Endodermal cell (in vitro differentiated cells): ENCODE results near the gene ACKR2. TPM values are rescaled to one million over a fixed set of nuclear protein-coding genes. Genes with fewer than 3 reads are reported as not detected.
A peak's percentile ranks its signal among the peaks of the same experiment; 100 is the strongest.

Source experiments
- DNase-seq: peaks from one replicate; pipeline ENCODE4 v3.0.0-alpha.2; 2017
- H3K27ac ChIP-seq: 2 replicates; pipeline ENCODE4 v1.5.1; 2013; ENCODE audit warnings: mild to moderate bottlenecking, low read depth, low read length, moderate library complexity
- H3K27me3 ChIP-seq: 2 replicates; pipeline ENCODE4 v1.6.1; 2013; ENCODE audit warnings: mild to moderate bottlenecking, low read length, moderate library complexity; ENCODE audit not compliant: insufficient read depth, control insufficient read depth, poor library complexity, severe bottlenecking
- H3K36me3 ChIP-seq: 2 replicates; pipeline ENCODE4 v1.7.0; 2013; ENCODE audit warnings: mild to moderate bottlenecking, low read length, moderate library complexity; ENCODE audit not compliant: control insufficient read depth, insufficient read depth
- H3K4me1 ChIP-seq: one replicate; pipeline ENCODE4 v1.7.0; 2013; ENCODE audit warnings: low read length; ENCODE audit not compliant: control insufficient read depth, insufficient read depth
- H3K4me3 ChIP-seq: 2 replicates; pipeline ENCODE4 v1.5.1; 2013; ENCODE audit warnings: mild to moderate bottlenecking, low read length, moderate library complexity
- H3K9ac ChIP-seq: 2 replicates; pipeline ENCODE4 v1.6.1; 2013; ENCODE audit warnings: mild to moderate bottlenecking, low read length, moderate library complexity; ENCODE audit not compliant: poor library complexity, severe bottlenecking; ENCODE audit errors: extremely low read depth
- H3K9me3 ChIP-seq: 2 replicates; pipeline ENCODE4 v1.6.1; 2013; ENCODE audit warnings: mild to moderate bottlenecking, low read length, moderate library complexity; ENCODE audit not compliant: control insufficient read depth
- H3K27ac Mint-ChIP-seq: 2 replicates; pipeline ENCODE4 v1.8.0; 2020; ENCODE audit warnings: mixed read lengths
- H3K27me3 Mint-ChIP-seq: 2 replicates; pipeline ENCODE4 v1.8.0; 2021; ENCODE audit warnings: mild to moderate bottlenecking, mixed read lengths; ENCODE audit not compliant: insufficient read depth
- H3K36me3 Mint-ChIP-seq: 2 replicates; pipeline ENCODE4 v1.8.0; 2020; ENCODE audit warnings: low read depth, mixed read lengths
- H3K4me1 Mint-ChIP-seq: 2 replicates; pipeline ENCODE4 v1.8.0; 2020; ENCODE audit warnings: mixed read lengths
- H3K4me3 Mint-ChIP-seq: 2 replicates; pipeline ENCODE4 v1.8.0; 2020; ENCODE audit warnings: mild to moderate bottlenecking, moderate library complexity, mixed read lengths
- H3K9me3 Mint-ChIP-seq: 2 replicates; pipeline ENCODE4 v1.8.0; 2020; ENCODE audit warnings: mild to moderate bottlenecking, mixed read lengths
- CTCF ChIP-seq: fragments of 200-600 bp; sonication (generic); conservative IDR thresholded peaks from 2 replicates; pipeline ENCODE4 v1.5.0; 2021; ENCODE audit warnings: antibody characterized with exemption, mild to moderate bottlenecking
- WGBS, 2 experiments: methylation state at CpG; one replicate each; pipeline versions ENCODE4 v1.1.5 to v1.1.7; 2013; ENCODE audit warnings: missing lambda C conversion rate in 2 of 2, mixed read lengths in 1 of 2; ENCODE audit not compliant: insufficient coverage in 1 of 2, insufficient read length in 1 of 2; 5-methylcytosine and 5-hydroxymethylcytosine counted together
- total RNA-seq, 2 donors: library from RNA; stranded (reverse); fragmentation: NEBNext Ultra II Directional in 1 of 2; extraction: Animal tissue kit (Norgen Biotek cat#: 25700) in 1 of 2; gene quantifications; 2 replicates in 1 of 2; 3 replicates in 1 of 2; pipeline ENCODE4 v1.2.1, GENCODE V29; 2021

Gene ACKR2
- total RNA-seq, 2 donors from 2014 or later: 1.1 TPM

GRCh38 chr3:42884324-42884723 lies 75.1 kb downstream of the ACKR2 start:
- no peaks in the 10 kb centered on the region for H3K27me3 Mint-ChIP-seq
- H3K4me1 ChIP-seq: peaks cover 29% of the 10 kb centered on the region
- no peak for TF ChIP-seq CTCF
- H3K27ac ChIP-seq: no peak overlapping the region
- peak overlapping the region; percentile 8 for H3K4me3 ChIP-seq
- H3K36me3 ChIP-seq: no peaks in the 10 kb centered on the region
- H3K36me3 Mint-ChIP-seq: no peaks in the 10 kb centered on the region
- no peaks in the 10 kb centered on the region for H3K9me3 ChIP-seq
- WGBS, 2 experiments: 37 to 50% methylated on average over 1 to 2 of the region's 2 CpGs
- no peaks in the 10 kb centered on the region for H3K27me3 ChIP-seq
- DNase-seq: peak; percentile 70
- H3K9me3 Mint-ChIP-seq: no peaks in the 10 kb centered on the region
- peak overlapping the region; percentile 82 for H3K27ac Mint-ChIP-seq
- H3K4me3 Mint-ChIP-seq: no peak overlapping the region
- no peak overlapping the region for H3K9ac ChIP-seq
- H3K4me1 Mint-ChIP-seq: peaks cover 43% of the 10 kb centered on the region

- H3K36me3 ChIP-seq: no peaks in the 10 kb centered on the region
- Mint-ChIP-seq H3K9me3 (no peaks in the 10 kb centered on the region), H3K4me1 (peaks cover 54% of the 10 kb centered on the region), H3K4me3 (no peak overlapping the region), H3K36me3 (no peaks in the 10 kb centered on the region), H3K27ac (peak overlapping the region; percentile 88), H3K27me3 (no peaks in the 10 kb centered on the region)
- H3K4me3 ChIP-seq: peak overlapping the region; percentile 58
- TF ChIP-seq CTCF: no peak
- WGBS, 2 experiments: 93% methylated on average over 1 of the region's 1 CpG; no CpG with 5 or more reads in 1 of the 2 experiments
- H3K27ac ChIP-seq: no peak overlapping the region
- H3K9me3 ChIP-seq: no peaks in the 10 kb centered on the region
- no peaks in the 10 kb centered on the region for H3K27me3 ChIP-seq
- no peak for DNase-seq
- peaks cover 33% of the 10 kb centered on the region for H3K4me1 ChIP-seq
- H3K9ac ChIP-seq: peak overlapping the region; percentile 13
These were observed 77.1 kb downstream of the ACKR2 start for GRCh38 chr3:42886294-42886822.

GRCh38 chr3:42887084-42887483 lies 77.8 kb downstream of the ACKR2 start:
- Histone ChIP-seq H3K36me3 (no peaks in the 10 kb centered on the region), H3K9ac (no peak overlapping the region), H3K4me1 (peaks cover 36% of the 10 kb centered on the region), H3K4me3 (peak overlapping the region; percentile 58), H3K9me3 (no peaks in the 10 kb centered on the region), H3K27ac (no peak overlapping the region), H3K27me3 (no peaks in the 10 kb centered on the region)
- no peaks in the 10 kb centered on the region for H3K27me3 Mint-ChIP-seq
- peak; percentile 62 for DNase-seq
- peak overlapping the region; percentile 88 for H3K27ac Mint-ChIP-seq
- H3K4me3 Mint-ChIP-seq: no peak overlapping the region
- no peaks in the 10 kb centered on the region for H3K36me3 Mint-ChIP-seq
- peaks cover 61% of the 10 kb centered on the region for H3K4me1 Mint-ChIP-seq
- TF ChIP-seq CTCF: no peak
- no peaks in the 10 kb centered on the region for H3K9me3 Mint-ChIP-seq
- 76 to 93% methylated on average over 3 of the region's 3 CpGs for WGBS, 2 experiments
